ENCODE data around the gene LCN10.
"Not testable (repeated sequence)": the region's sequence is repeated elsewhere in the genome, so short reads cannot be mapped to it uniquely, and the experiment has no call there.

LCN10 gene

GRCh38 chr9:136774416-136775045, 31.8 kb upstream of the LCN10 start:
- no peak overlapping the region for H3K4me3 ChIP-seq (replicated peaks; ENCODE audit: low read depth, low read length)
- no peaks in the 10 kb centered on the region for H3K36me3 ChIP-seq (ENCODE audit: control insufficient read depth, insufficient read depth, low read length)
- DNase-seq (ENCODE audit: extremely low read depth, insufficient read length) = no peak
- TF ChIP-seq CTCF (IDR thresholded peaks at IDR 0.05; ENCODE audit: insufficient read depth, low read length, poor library complexity, severe bottlenecking) = no peak
- peaks cover 1% of the 10 kb centered on the region; the same call in 1 of the 2 replicates for H3K27me3 ChIP-seq (replicated peaks; ENCODE audit: control insufficient read depth, insufficient read depth, low read length)

GRCh38 chr9:136773386-136774044, 30.8 kb upstream of the LCN10 start:
- no peak overlapping the region for H3K4me3 ChIP-seq (replicated peaks; ENCODE audit: low read depth, low read length)
- peak; percentile 59 for DNase-seq (ENCODE audit: extremely low read depth, insufficient read length)
- no peak for TF ChIP-seq CTCF (IDR thresholded peaks at IDR 0.05; ENCODE audit: insufficient read depth, low read length, poor library complexity, severe bottlenecking)
- H3K36me3 ChIP-seq (ENCODE audit: control insufficient read depth, insufficient read depth, low read length) = no peaks in the 10 kb centered on the region
- no peaks in the 10 kb centered on the region for H3K27me3 ChIP-seq (replicated peaks; ENCODE audit: control insufficient read depth, insufficient read depth, low read length)

GRCh38 chr9:136771907-136772415, 29.2 kb upstream of the LCN10 start:
- TF ChIP-seq CTCF (IDR thresholded peaks at IDR 0.05; ENCODE audit: insufficient read depth, low read length, poor library complexity, severe bottlenecking) = no peak
- no peaks in the 10 kb centered on the region for H3K36me3 ChIP-seq (ENCODE audit: control insufficient read depth, insufficient read depth, low read length)
- no peaks in the 10 kb centered on the region; the same call in 1 of the 2 replicates for H3K27me3 ChIP-seq (replicated peaks; ENCODE audit: control insufficient read depth, insufficient read depth, low read length)
- DNase-seq (ENCODE audit: extremely low read depth, insufficient read length) = no peak
- H3K4me3 ChIP-seq (replicated peaks; ENCODE audit: low read depth, low read length) = no peak overlapping the region

GRCh38 chr9:136769710-136770191, 27.0 kb upstream of the LCN10 start:
- TF ChIP-seq CTCF (IDR thresholded peaks at IDR 0.05; ENCODE audit: insufficient read depth, low read length, poor library complexity, severe bottlenecking) = peak; percentile 68
- no peak for DNase-seq (ENCODE audit: extremely low read depth, insufficient read length)
- no peaks in the 10 kb centered on the region for H3K36me3 ChIP-seq (ENCODE audit: control insufficient read depth, insufficient read depth, low read length)

GRCh38 chr9:136766410-136767120, 23.8 kb upstream of the LCN10 start:
- H3K27me3 ChIP-seq (replicated peaks; ENCODE audit: control insufficient read depth, insufficient read depth, low read length); H3K36me3 ChIP-seq (ENCODE audit: control insufficient read depth, insufficient read depth, low read length); H3K4me3 ChIP-seq (replicated peaks; ENCODE audit: low read depth, low read length): not testable (repeated sequence)
- TF ChIP-seq CTCF (IDR thresholded peaks at IDR 0.05; ENCODE audit: insufficient read depth, low read length, poor library complexity, severe bottlenecking) = peak; percentile 61
- peak; percentile 64 for DNase-seq (ENCODE audit: extremely low read depth, insufficient read length)

More at GRCh38 chr9:136769710-136770191, 27.0 kb upstream of the LCN10 start:
- Histone ChIP-seq H3K27me3 (replicated peaks; ENCODE audit: control insufficient read depth, insufficient read depth, low read length) (no peaks in the 10 kb centered on the region; the same call in 1 of the 2 replicates), H3K4me3 (replicated peaks; ENCODE audit: low read depth, low read length) (no peak overlapping the region)

DNA sequence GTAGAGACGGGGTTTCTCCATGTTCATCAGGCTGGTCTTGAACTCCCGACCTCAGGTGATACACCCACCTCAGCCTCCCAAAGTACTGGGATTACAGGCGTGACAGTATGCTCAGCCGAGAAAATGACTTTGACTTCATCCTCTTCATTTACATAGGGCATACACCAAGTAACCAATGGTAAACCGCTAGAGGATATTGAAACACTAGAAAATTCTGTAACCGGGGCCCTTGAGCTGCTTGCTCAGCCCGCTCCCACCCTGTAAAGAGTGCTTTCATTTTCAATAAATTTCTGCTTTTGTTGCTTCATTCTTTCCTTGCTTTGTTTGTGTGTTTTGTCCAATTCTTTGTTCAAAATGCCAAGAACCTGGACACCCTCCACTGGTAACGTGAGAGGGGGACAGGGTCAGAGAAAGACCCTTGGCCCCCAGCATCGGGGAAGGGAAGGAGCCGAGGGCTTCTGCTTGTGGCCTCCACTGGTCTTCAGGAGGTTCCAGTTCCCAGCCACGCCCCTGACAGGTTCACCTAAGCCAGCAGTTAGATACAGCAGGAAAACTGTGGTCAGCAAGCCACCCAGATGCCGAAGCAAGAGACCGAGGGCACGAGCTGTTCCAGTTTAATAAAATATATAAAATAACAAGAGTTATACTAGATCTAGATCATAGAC, 23.1 kb upstream of the LCN10 start:
- H3K36me3 ChIP-seq (ENCODE audit: control insufficient read depth, insufficient read depth, low read length); H3K27me3 ChIP-seq (replicated peaks; ENCODE audit: control insufficient read depth, insufficient read depth, low read length); DNase-seq (ENCODE audit: extremely low read depth, insufficient read length): not testable (repeated sequence)
- H3K4me3 ChIP-seq (replicated peaks; ENCODE audit: low read depth, low read length) = peak overlapping the region; percentile 43
